Measurements from ENCODE around the gene CELF4. TPM values are rescaled to one million over a fixed set of nuclear protein-coding genes. Genes with fewer than 3 reads are reported as not detected.

Gene CELF4
- total RNA-seq, 4 donors from 2014 or later = 0.16 to 0.59 TPM; not detected in 2

DNA sequence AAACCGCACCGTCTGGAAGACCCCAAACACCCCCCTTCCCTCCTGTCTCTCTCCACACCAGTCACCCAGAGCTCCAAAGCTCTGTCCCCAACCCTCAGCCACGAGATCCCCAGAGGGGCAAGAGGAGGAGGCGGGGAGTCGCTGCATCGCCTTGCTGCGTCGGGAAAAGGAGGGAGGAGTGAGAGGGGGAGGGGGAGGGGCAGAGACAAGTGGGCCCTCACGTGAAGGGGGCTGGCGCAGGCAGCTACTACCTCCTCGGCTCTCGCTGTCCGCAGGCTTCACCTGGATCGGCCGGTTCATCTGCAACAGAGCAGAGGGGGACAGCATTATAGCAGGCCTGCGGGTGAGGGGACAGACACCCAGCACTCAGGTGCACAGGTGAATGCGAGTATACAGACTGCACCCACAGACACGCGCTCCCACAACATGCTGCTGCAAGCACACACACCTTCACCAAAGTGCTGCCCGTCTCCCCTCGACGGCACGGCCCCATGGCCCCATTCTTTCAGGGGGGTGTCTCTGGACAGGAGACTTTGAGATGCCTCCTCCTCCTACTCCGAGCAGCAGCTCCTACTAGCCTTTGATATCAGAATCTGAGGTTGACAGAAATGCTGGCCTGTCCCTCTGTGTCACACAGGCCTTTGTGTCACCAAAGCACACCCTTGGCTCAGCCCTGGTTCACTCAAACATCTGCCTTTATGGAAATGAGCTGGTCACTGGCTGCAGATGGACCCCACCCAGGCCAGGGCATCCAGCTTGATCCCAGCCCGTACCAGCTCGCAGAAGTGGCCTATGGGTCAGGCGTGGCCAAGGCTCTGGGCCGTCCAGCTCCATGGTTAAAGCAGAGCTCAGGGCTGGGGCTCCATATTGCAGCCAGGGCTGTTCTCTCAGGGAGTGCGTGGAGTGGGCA is 243.8 kb downstream of the CELF4 start:
- WGBS, 2 donors = 68 to 69% methylated on average over 24 to 29 of the region's 29 CpGs
- DNase-seq (ENCODE audit: low spot score in 2 of 2) = no peak
- no peak overlapping the region for H3K4me3 ChIP-seq (ENCODE audit: low read depth, poor library complexity, severe bottlenecking)
- intact Hi-C loops (cut with DNase I; ENCODE audit: low total_unique reads) = no loop called here
- TF ChIP-seq, protein P1, sequence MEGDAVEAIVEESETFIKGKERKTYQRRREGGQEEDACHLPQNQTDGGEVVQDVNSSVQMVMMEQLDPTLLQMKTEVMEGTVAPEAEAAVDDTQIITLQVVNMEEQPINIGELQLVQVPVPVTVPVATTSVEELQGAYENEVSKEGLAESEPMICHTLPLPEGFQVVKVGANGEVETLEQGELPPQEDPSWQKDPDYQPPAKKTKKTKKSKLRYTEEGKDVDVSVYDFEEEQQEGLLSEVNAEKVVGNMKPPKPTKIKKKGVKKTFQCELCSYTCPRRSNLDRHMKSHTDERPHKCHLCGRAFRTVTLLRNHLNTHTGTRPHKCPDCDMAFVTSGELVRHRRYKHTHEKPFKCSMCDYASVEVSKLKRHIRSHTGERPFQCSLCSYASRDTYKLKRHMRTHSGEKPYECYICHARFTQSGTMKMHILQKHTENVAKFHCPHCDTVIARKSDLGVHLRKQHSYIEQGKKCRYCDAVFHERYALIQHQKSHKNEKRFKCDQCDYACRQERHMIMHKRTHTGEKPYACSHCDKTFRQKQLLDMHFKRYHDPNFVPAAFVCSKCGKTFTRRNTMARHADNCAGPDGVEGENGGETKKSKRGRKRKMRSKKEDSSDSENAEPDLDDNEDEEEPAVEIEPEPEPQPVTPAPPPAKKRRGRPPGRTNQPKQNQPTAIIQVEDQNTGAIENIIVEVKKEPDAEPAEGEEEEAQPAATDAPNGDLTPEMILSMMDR (IDR thresholded peaks at IDR 0.05) = no peak
- TF ChIP-seq POLR2A (IDR thresholded peaks at IDR 0.05) = no peak

DNA sequence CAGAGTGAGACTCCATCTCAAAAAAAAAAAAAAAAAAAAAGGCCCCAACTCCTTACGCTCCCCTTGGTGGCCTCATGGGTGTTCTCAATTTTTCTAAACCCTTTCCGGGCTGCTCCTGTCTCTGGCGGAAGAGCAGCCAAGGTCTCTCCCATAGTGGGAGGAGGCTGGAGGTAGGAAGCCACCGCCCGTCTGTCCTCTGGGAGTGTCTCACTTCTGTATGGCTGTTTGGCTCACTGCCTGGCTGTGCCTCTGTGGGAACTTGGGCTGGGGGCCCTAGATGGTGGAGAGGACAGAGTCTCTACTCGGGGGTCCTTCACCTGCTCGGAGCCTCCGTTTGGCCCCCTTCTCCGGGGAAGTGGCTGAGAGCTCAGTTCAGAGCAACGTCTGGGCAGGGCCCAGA is 245.3 kb downstream of the CELF4 start:
- no peak overlapping the region for H3K4me3 ChIP-seq (ENCODE audit: low read depth, poor library complexity, severe bottlenecking)
- intact Hi-C loops (cut with DNase I; ENCODE audit: low total_unique reads) = no loop called here
- TF ChIP-seq POLR2A (IDR thresholded peaks at IDR 0.05) = no peak
- TF ChIP-seq, protein P1 (IDR thresholded peaks at IDR 0.05) = no peak
- 55 to 61% methylated on average over 9 to 10 of the region's 10 CpGs for WGBS, 2 donors
- no peak for DNase-seq (ENCODE audit: low spot score in 2 of 2)

DNA sequence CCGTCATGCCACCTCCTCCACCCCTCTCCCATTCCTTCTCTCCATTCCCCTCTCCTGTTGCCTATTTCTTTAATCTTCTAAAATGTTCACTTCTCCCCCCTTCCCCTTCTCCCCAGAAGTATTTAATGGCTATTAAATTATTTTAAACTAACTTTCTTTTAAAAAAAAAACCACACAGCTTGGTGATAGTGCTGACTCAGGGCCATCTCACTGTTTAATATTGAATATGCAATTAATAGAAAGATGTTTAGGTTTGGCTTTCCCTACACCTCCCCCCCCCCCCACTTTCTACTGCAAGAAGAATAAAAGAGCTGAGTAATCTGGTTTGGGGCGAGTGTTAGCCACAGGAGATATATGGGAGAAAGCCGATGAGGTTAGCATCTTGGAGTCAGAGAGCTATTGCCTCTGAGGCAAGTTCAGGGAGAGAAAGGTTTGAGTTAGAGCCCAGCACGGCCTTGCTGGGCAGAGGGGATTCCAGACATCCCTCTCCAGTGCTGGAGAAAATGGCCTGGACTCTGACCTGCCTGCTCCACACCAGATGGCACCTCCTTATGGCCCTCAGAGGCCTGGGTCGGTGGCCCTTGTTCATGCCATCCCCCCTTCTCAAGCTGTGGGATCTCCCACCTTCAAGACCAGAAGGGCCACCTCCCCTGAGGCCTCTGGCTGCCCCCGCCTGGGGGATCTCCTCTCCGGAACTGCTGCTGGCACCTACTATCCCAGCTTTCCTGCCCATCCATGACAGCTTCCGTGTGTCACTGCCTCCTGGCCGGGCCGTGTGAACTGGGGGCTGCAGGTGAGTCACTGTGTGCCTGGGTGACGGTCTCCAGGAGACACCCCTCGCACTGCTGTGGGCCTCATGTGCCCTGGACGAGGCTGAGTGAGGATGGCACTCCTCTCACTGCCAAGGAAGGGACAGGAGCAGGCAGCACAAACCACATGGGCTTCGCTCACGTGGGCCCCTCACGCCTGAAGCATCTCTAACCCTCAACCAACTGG is 246.9 kb downstream of the CELF4 start:
- H3K4me3 ChIP-seq (ENCODE audit: low read depth, poor library complexity, severe bottlenecking) = no peak overlapping the region
- DNase-seq (ENCODE audit: low spot score in 2 of 2) = no peak
- 85 to 92% methylated on average over 15 to 16 of the region's 16 CpGs for WGBS, 2 donors
- TF ChIP-seq, protein P1 (IDR thresholded peaks at IDR 0.05) = no peak
- no peak for TF ChIP-seq POLR2A (IDR thresholded peaks at IDR 0.05)
- intact Hi-C loops (cut with DNase I; ENCODE audit: low total_unique reads) = no loop called here

DNA sequence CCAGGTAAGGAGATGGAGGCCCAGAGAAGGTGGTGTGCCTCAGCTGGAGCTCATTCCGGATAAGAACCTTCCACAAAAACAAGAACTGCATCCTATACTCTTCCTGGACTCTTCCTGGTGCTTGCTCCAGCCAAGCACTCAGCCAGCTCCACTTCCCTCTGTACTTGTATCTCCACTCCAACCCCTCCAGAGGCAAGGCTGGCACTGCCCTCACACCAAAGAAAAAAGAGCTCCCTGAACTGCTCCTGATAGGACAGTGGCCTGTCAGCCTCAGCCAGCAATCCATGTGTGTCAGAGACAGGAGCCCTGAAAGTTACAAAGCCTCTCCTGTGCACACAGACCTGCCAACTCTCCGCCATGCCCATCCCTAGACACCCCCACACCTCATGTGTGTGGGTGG is 248.1 kb downstream of the CELF4 start:
- no peak for DNase-seq (ENCODE audit: low spot score in 2 of 2)
- no peak overlapping the region for H3K4me3 ChIP-seq (ENCODE audit: low read depth, poor library complexity, severe bottlenecking)
- intact Hi-C loops (cut with DNase I; ENCODE audit: low total_unique reads) = no loop called here
- WGBS, 2 donors = 84 to 96% methylated on average over 2 of the region's 2 CpGs
- no peak for TF ChIP-seq POLR2A (IDR thresholded peaks at IDR 0.05)
- TF ChIP-seq, protein P1 (IDR thresholded peaks at IDR 0.05) = no peak

DNA sequence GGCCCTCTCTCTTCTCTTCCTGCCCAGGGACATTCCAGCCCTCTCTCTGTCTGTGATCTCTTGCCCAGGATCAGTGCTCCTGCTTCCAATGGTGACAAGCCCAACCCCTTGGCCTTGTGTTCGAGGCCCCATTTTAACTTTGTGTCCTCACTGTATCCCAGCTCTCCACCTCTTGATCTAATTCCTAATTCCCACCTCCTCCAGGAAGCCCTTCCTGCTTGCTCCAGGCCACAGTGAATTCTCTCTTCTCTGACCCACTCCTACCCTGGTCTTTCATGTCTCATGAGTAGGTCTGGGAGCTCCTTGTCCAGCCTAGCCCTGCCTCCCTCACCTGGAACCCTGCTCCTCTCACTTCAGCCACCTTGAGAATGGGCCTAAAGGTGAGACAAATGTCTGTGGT is 249.1 kb downstream of the CELF4 start:
- no peak for DNase-seq (ENCODE audit: low spot score in 2 of 2)
- intact Hi-C loops (cut with DNase I; ENCODE audit: low total_unique reads) = no loop called here
- H3K4me3 ChIP-seq (ENCODE audit: low read depth, poor library complexity, severe bottlenecking) = no peak overlapping the region
- 96% methylated on average over 1 of the region's 1 CpG for WGBS, 2 donors
- TF ChIP-seq, protein P1 (IDR thresholded peaks at IDR 0.05) = no peak
- no peak for TF ChIP-seq POLR2A (IDR thresholded peaks at IDR 0.05)

All from lower leg skin (tissue), 4 donors.